ENCODE data around the gene EVL. TPM values are rescaled to one million over a fixed set of nuclear protein-coding genes. Genes with fewer than 3 reads are reported as not detected.

The EVL gene
- total RNA-seq, 4 donors from 2014 or later: 24.2 to 40.1 (median 29.8) TPM

DNA sequence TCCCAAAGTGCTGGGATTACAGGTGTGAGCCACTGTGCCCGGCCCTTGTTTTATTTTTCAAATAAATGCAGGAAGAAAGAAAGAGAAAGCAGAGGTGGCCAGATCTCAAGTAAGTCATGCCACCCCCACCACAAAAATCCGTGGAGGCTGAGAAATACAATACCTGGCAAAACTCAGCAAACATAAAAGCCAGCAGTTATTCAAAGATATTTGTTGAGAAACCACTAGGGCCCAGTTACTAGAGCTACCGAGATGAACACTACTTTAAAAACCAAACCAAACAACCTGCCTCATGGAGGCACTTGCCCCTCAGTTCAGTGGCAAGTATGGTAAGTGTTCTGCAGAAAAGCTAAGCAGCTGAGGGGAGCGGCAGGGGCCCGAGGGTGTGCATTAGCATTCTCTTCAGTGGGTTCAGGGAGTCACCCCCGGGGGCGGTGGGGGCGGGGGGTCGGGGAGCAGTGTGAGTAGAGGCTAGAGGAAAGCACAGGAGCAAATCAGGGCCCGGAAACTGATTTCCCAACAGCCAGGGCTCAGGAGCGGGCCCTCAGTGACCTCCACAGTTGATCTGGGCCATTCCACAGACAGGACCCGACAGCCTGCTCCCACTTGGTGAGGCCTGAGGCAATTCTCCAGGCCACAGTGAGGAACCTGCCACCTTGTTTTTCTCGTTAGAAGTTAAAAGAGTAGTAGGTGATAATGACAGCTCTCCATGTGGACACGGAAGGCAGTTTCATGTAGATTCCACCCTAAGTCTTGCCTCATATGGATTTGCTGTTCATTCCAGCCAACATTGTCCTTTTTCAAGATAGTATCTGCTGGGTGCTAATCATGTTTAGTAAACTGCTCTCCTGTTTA is 8.6 kb downstream of the EVL start:
- Histone ChIP-seq H3K4me1 (peaks cover 0 to 12% of the 10 kb centered on the region in 2 donors), H3K36me3 (no peaks in the 10 kb centered on the region), H3K27ac (no peak overlapping the region), H3K4me3 (replicated peaks in 1 of 3) (no peak overlapping the region), H3K9me3 (no peaks in the 10 kb centered on the region), H3K27me3 (no peaks in the 10 kb centered on the region)
- no peak for DNase-seq
- WGBS, 2 donors: 65 to 70% methylated on average over 12 to 14 of the region's 14 CpGs
- intact Hi-C loops (cut with DNase I): loop anchor here (10.0 kb wide), 1 partner anchor 121 kb away; no protein-coding TSS in a partner anchor
- no peak for TF ChIP-seq POLR2A (IDR thresholded peaks at IDR 0.05)
- TF ChIP-seq, protein P1, sequence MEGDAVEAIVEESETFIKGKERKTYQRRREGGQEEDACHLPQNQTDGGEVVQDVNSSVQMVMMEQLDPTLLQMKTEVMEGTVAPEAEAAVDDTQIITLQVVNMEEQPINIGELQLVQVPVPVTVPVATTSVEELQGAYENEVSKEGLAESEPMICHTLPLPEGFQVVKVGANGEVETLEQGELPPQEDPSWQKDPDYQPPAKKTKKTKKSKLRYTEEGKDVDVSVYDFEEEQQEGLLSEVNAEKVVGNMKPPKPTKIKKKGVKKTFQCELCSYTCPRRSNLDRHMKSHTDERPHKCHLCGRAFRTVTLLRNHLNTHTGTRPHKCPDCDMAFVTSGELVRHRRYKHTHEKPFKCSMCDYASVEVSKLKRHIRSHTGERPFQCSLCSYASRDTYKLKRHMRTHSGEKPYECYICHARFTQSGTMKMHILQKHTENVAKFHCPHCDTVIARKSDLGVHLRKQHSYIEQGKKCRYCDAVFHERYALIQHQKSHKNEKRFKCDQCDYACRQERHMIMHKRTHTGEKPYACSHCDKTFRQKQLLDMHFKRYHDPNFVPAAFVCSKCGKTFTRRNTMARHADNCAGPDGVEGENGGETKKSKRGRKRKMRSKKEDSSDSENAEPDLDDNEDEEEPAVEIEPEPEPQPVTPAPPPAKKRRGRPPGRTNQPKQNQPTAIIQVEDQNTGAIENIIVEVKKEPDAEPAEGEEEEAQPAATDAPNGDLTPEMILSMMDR (IDR thresholded peaks at IDR 0.05): no peak

- no peaks in the 10 kb centered on the region for H3K27me3 ChIP-seq
- H3K9me3 ChIP-seq: no peaks in the 10 kb centered on the region
- 94 to 98% methylated on average over 7 of the region's 7 CpGs for WGBS, 2 donors
- H3K27ac ChIP-seq: no peak overlapping the region
- H3K4me3 ChIP-seq (replicated peaks in 1 of 3): no peak overlapping the region
- H3K4me1 ChIP-seq: peaks cover 0 to 17% of the 10 kb centered on the region in 2 donors
- intact Hi-C loops (cut with DNase I): loop anchor here (10.0 kb wide), 1 partner anchor 120 kb away; no protein-coding TSS in a partner anchor
- no peak for DNase-seq
- no peaks in the 10 kb centered on the region for H3K36me3 ChIP-seq
- TF ChIP-seq, protein P1 (IDR thresholded peaks at IDR 0.05): no peak
- TF ChIP-seq POLR2A (IDR thresholded peaks at IDR 0.05): no peak
These were observed 9.3 kb downstream of the EVL start for GRCh38 chr14:100074431-100075100.

- Histone ChIP-seq H3K9me3 (no peaks in the 10 kb centered on the region), H3K27ac (no peak overlapping the region), H3K4me3 (replicated peaks in 1 of 3) (no peak overlapping the region), H3K36me3 (no peaks in the 10 kb centered on the region), H3K4me1 (peaks cover 0 to 17% of the 10 kb centered on the region in 2 donors), H3K27me3 (no peaks in the 10 kb centered on the region)
- 64 to 76% methylated on average over 4 of the region's 4 CpGs for WGBS, 2 donors
- intact Hi-C loops (cut with DNase I): loop anchor here (10.0 kb wide), 1 partner anchor 119 kb away; no protein-coding TSS in a partner anchor
- no peak for DNase-seq
- no peak for TF ChIP-seq POLR2A (IDR thresholded peaks at IDR 0.05)
- TF ChIP-seq, protein P1 (IDR thresholded peaks at IDR 0.05): no peak
These were observed 10.5 kb downstream of the EVL start for GRCh38 chr14:100075681-100076080.

GRCh38 chr14:100076133-100076532 is 10.9 kb downstream of the EVL start:
- TF ChIP-seq, protein P1 (IDR thresholded peaks at IDR 0.05): no peak
- TF ChIP-seq POLR2A (IDR thresholded peaks at IDR 0.05): no peak
- no peak for DNase-seq
- no peak overlapping the region for H3K27ac ChIP-seq
- 85 to 91% methylated on average over 5 of the region's 5 CpGs for WGBS, 2 donors
- H3K36me3 ChIP-seq: no peaks in the 10 kb centered on the region
- intact Hi-C loops (cut with DNase I): loop anchor here (10.0 kb wide), 1 partner anchor 119 kb away; no protein-coding TSS in a partner anchor
- H3K4me1 ChIP-seq: peaks cover 0 to 17% of the 10 kb centered on the region in 2 donors
- no peak overlapping the region for H3K4me3 ChIP-seq (replicated peaks in 1 of 3)
- no peaks in the 10 kb centered on the region for H3K9me3 ChIP-seq
- no peaks in the 10 kb centered on the region for H3K27me3 ChIP-seq
